ENCODE results near the gene ZNF747.

DNA sequence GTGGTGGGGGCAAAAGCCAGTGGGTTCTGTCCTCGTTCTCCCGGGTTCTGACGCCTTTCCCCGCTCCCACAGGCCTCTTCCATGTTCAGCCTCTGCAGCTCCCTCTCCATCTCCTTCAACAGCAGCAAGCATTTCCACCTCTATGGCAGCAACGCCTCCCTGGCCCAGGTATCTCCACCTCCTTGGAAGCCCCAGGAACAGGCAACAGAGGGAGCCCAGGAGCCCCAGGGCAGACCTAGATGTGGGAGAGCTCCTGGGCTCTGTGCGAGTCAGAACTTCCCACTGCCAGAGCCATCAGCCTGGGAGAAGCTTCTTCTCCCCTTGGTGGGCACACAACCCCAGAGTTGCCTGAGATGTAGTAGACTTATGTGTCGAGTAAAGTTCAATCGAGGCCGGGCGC lies 16.1 kb downstream of the ZNF747 start:
- TF ChIP-seq, protein P1, sequence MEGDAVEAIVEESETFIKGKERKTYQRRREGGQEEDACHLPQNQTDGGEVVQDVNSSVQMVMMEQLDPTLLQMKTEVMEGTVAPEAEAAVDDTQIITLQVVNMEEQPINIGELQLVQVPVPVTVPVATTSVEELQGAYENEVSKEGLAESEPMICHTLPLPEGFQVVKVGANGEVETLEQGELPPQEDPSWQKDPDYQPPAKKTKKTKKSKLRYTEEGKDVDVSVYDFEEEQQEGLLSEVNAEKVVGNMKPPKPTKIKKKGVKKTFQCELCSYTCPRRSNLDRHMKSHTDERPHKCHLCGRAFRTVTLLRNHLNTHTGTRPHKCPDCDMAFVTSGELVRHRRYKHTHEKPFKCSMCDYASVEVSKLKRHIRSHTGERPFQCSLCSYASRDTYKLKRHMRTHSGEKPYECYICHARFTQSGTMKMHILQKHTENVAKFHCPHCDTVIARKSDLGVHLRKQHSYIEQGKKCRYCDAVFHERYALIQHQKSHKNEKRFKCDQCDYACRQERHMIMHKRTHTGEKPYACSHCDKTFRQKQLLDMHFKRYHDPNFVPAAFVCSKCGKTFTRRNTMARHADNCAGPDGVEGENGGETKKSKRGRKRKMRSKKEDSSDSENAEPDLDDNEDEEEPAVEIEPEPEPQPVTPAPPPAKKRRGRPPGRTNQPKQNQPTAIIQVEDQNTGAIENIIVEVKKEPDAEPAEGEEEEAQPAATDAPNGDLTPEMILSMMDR (IDR thresholded peaks at IDR 0.05), result no peak
- TF ChIP-seq POLR2A (IDR thresholded peaks at IDR 0.05), result no peak
- no peak for TF ChIP-seq POLR2AphosphoS5 (IDR thresholded peaks at IDR 0.05; ENCODE audit: insufficient read depth in 1 of 2, low read depth in 1 of 2)

Data from vagina (tissue), 2 donors.